ENCODE results near the gene DUSP16.

- TF ChIP-seq KDM1A (IDR thresholded peaks at IDR 0.05; ENCODE audit: low read depth), result no peak
- TF ChIP-seq, protein P1, sequence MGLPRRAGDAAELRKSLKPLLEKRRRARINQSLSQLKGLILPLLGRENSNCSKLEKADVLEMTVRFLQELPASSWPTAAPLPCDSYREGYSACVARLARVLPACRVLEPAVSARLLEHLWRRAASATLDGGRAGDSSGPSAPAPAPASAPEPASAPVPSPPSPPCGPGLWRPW (IDR thresholded peaks at IDR 0.05), result no peak
Observed at GRCh38 chr12:12495536-12495935, 67.1 kb downstream of the DUSP16 start.

All from A549 (cell line).